Fibroblast of pulmonary artery (primary cell): Measurements from ENCODE around the gene PRIMPOL.

Experiments used
- DNase-seq: peaks from one replicate; pipeline ENCODE4 v3.0.0-alpha.2; 2010; ENCODE audit warnings: low read depth
- H3K4me3 ChIP-seq: replicated peaks from 2 replicates; pipeline ENCODE4 v1.5.1; 2011; ENCODE audit warnings: low read depth, mild to moderate bottlenecking, control low read depth, low read length, moderate library complexity
- TF ChIP-seq, protein P1 (sequence below): IDR thresholded peaks from 2 replicates; pipeline ENCODE4 v1.5.1; 2011; ENCODE audit warnings: mild to moderate bottlenecking, control low read depth, low read length, inconsistent platforms; ENCODE audit errors: missing control alignments

Gene PRIMPOL

DNA sequence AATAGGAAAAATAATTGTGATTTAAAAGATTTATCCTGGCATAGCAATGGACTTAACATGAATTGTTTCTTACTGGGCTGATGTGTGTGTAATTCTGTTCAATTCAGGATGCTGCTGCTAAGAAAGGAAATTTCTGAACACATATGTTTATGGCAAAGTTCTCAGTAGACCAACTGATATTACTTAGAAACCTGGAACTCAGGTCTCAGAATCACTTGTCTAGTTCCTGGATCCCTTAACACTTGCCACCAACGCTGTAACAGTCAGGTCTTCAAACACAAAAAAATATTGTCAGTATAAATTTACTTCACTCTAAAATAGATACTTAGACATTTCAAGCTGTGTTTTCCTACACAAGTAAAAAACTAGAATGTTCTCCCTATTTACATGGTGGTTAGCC, 5.8 kb upstream of the PRIMPOL start:
- TF ChIP-seq, protein P1, sequence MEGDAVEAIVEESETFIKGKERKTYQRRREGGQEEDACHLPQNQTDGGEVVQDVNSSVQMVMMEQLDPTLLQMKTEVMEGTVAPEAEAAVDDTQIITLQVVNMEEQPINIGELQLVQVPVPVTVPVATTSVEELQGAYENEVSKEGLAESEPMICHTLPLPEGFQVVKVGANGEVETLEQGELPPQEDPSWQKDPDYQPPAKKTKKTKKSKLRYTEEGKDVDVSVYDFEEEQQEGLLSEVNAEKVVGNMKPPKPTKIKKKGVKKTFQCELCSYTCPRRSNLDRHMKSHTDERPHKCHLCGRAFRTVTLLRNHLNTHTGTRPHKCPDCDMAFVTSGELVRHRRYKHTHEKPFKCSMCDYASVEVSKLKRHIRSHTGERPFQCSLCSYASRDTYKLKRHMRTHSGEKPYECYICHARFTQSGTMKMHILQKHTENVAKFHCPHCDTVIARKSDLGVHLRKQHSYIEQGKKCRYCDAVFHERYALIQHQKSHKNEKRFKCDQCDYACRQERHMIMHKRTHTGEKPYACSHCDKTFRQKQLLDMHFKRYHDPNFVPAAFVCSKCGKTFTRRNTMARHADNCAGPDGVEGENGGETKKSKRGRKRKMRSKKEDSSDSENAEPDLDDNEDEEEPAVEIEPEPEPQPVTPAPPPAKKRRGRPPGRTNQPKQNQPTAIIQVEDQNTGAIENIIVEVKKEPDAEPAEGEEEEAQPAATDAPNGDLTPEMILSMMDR, result no peak
- H3K4me3 ChIP-seq, result no peak overlapping the region
- DNase-seq, result no peak

GRCh38 chr4:184644553-184645307, 4.8 kb upstream of the PRIMPOL start:
- TF ChIP-seq, protein P1, result no peak
- DNase-seq, result peak; percentile 17
- no peak overlapping the region for H3K4me3 ChIP-seq

DNA sequence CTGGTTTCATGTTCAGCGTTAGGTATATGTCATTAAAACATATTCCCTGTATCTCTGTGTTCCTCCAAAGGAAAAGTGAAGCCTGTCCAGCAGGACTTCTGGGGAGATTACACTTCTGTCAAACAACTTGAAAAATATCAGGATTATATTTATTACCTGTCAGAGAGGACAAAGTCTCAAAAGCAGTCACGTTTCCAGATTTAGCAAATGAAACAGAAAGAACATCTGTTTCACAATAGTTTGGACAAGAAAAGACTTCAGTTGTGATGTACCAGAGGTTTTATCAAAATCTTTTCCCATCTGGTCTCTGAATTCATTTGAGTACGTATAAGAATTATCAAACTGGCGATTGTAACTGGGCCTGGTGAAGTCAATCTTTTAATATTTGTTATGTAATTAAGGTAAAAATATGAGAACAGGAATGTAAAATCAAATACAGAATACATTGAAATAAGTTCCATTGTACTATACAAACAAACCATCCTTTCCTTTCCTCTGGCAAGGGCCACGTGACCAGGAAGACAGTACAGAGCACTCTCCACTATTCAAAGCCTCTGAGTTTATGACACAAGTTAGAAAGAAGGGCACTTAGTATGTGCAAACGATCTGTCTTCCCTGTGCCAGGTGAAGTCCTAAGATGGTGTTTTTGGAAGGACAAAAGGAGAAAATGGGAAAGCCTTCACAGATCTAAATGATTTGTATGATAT, 3.5 kb upstream of the PRIMPOL start:
- TF ChIP-seq, protein P1, result no peak
- H3K4me3 ChIP-seq, result no peak overlapping the region
- no peak for DNase-seq

GRCh38 chr4:184647266-184648053, 2.1 kb upstream of the PRIMPOL start:
- peak overlapping the region; percentile 71 for H3K4me3 ChIP-seq
- peak; percentile 36 for DNase-seq
- TF ChIP-seq, protein P1, result no peak

GRCh38 chr4:184648054-184648312, 1.6 kb upstream of the PRIMPOL start:
- peak; percentile 18 for DNase-seq
- H3K4me3 ChIP-seq, result peak overlapping the region; percentile 71
- TF ChIP-seq, protein P1, result no peak

DNA sequence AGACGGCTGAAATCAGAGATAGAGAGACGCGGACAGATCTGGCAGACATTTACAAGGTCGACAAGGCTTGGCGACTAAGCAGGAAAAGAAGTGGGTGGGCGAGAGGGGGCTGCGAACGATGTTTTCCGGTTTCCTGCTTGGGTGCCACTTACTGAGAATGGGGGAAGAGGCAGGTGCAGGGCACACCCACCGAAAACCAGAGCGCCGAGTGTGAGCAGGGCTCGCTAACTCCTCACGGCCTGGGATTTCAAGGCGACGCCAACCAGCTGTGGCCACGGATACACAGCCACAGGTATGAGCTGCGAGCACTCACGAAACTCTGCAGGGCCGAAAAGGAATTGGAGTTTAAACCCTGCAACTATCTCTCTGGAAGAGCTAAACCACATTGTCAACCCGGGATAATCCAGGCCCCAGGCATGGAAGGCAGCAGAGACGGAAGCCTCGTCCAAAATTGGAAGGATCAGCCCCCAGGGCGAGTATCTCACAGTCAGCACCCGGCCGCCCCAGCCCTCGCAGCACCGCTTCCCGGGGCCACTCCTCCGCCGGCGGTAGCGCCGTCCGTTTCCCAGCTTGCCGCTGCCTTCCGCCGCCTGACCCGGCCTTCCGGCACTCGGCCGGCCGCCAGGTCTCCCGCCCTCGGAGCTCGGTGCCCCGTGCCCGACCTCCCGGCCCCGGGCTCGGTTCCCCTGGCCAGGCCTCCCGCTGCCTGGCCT, 1.1 kb upstream of the PRIMPOL start:
- peak; percentile 41 for DNase-seq
- peak overlapping the region; percentile 71 for H3K4me3 ChIP-seq

More for the DNA sequence above, 1.1 kb upstream of the PRIMPOL start:
- TF ChIP-seq, protein P1, result peak; percentile 4
